MCF 10A (cell line): ENCODE data around the gene RIPK4. TPM values are rescaled to one million over a fixed set of nuclear protein-coding genes. Genes with fewer than 3 reads are reported as not detected.

Experiments
- BruUV-seq: library from RNA; stranded (reverse); fragments of 400-500 nt; replicated peaks from 2 replicates; lab custom pipeline; 2021; lab: Mats Ljungman, UMichigan
- CTCF ChIA-PET: fragments of 300-600 bp; sonication (Branson Sonifier 250); formaldehyde crosslinking; extraction: SDS; loops from one replicate; lab custom pipeline; 2021; ENCODE audit warnings: antibody characterized with exemption, inconsistent platforms; lab: Yijun Ruan, JAX
- POLR2A ChIA-PET: fragments of 300-600, 350-650 bp; sonication (Branson Sonifier 250); formaldehyde crosslinking; extraction: SDS; loops from one replicate; lab custom pipeline; 2020; ENCODE audit warnings: antibody characterized with exemption, inconsistent platforms; lab: Yijun Ruan, JAX
- DNase-seq: peaks from one replicate; pipeline ENCODE4 v3.0.0-alpha.2; 2018; ENCODE audit not compliant: unreplicated experiment
- H3K27ac Mint-ChIP-seq: one replicate; pipeline ENCODE4 v1.8.0; 2022; ENCODE audit warnings: mild to moderate bottlenecking, low read depth, mixed read lengths; ENCODE audit not compliant: unreplicated experiment
- H3K27me3 Mint-ChIP-seq: one replicate; pipeline ENCODE4 v1.8.0; 2022; ENCODE audit warnings: mixed read lengths; ENCODE audit not compliant: insufficient read depth, unreplicated experiment
- H3K36me3 Mint-ChIP-seq: one replicate; pipeline ENCODE4 v1.8.0; 2022; ENCODE audit warnings: mild to moderate bottlenecking, moderate library complexity, mixed read lengths; ENCODE audit not compliant: insufficient read depth, unreplicated experiment
- H3K4me1 Mint-ChIP-seq: one replicate; pipeline ENCODE4 v1.8.0; 2022; ENCODE audit warnings: mixed read lengths; ENCODE audit not compliant: insufficient read depth, unreplicated experiment
- H3K4me3 Mint-ChIP-seq: one replicate; pipeline ENCODE4 v1.8.0; 2022; ENCODE audit warnings: mild to moderate bottlenecking, moderate library complexity, mixed read lengths; ENCODE audit not compliant: unreplicated experiment
- H3K9me3 Mint-ChIP-seq: one replicate; pipeline ENCODE4 v1.8.0; 2022; ENCODE audit warnings: mixed read lengths; ENCODE audit not compliant: unreplicated experiment
- intact Hi-C: fragments of 100-400 bp; cut with micrococcal nuclease; formaldehyde crosslinking; loops from 2 replicates; pipeline ENCODE4 v1.14.1; 2022
- total RNA-seq: library from RNA; stranded (reverse); gene quantifications from 2 replicates; pipeline ENCODE4 v1.2.3, GENCODE V29; 2022
- TF ChIP-seq, protein P1 (sequence below): fragments of 200-600 bp; IDR thresholded peaks from one replicate; pipeline ENCODE4 v1.8.0; 2022; ENCODE audit warnings: antibody characterized with exemption, mild to moderate bottlenecking; ENCODE audit not compliant: unreplicated experiment

RIPK4 gene
- total RNA-seq, 1 experiment from 2014 or later = 22.3 TPM

GRCh38 chr21:41767606-41768436 lies 969 bp upstream of the RIPK4 start:
- no TSS peak for BruUV-seq
- TF ChIP-seq, protein P1, sequence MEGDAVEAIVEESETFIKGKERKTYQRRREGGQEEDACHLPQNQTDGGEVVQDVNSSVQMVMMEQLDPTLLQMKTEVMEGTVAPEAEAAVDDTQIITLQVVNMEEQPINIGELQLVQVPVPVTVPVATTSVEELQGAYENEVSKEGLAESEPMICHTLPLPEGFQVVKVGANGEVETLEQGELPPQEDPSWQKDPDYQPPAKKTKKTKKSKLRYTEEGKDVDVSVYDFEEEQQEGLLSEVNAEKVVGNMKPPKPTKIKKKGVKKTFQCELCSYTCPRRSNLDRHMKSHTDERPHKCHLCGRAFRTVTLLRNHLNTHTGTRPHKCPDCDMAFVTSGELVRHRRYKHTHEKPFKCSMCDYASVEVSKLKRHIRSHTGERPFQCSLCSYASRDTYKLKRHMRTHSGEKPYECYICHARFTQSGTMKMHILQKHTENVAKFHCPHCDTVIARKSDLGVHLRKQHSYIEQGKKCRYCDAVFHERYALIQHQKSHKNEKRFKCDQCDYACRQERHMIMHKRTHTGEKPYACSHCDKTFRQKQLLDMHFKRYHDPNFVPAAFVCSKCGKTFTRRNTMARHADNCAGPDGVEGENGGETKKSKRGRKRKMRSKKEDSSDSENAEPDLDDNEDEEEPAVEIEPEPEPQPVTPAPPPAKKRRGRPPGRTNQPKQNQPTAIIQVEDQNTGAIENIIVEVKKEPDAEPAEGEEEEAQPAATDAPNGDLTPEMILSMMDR = no peak

DNA sequence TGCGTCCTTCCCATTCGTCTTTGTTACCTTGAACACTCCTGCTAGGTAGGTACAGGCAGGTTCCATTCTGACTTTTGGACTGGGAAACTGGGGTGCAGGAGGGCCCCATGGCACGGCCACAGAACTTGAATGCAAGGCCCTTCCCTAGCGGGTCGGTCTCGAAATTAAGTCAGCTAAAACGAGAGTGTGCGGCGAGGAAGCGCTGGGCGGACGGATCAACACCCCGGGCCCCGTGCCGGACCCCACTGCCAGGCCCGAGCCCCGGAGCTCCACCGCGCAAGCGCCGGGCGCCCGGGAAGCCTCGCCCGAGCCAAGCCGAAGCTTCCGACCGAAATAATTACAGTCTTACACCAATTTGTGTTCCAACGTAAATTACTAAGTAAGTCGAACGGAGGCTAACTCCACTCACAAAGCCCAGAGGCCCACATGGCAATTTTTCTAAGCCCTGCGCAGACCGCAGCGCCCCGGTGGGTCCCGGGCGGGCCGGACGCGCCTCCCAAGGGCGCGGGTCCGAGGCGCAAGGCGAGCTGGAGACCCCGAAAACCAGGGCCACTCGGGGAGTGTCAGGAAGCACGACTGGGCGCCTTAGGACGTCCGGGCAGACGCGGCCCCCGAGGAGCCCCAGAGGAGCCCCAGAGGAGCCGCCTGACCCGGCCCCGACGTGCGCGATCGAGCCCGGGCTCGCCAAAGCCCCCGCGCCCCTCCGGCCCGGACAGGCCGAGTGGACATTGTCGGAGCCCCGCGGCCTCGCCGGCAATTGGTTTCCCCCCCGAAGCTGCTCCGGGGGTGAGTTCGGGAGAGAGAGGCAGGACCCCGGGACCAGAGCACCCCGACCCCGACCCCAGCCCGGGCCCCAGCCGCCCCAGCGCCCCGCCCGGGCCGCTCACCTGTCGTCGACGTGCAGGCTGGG lies 624 bp downstream of the RIPK4 start:
- Mint-ChIP-seq H3K9me3 (no peaks in the 10 kb centered on the region), H3K4me1 (peaks cover 38% of the 10 kb centered on the region), H3K27ac (peak overlapping the region; percentile 87), H3K4me3 (peak overlapping the region; percentile 87), H3K27me3 (no peaks in the 10 kb centered on the region), H3K36me3 (peaks cover 53% of the 10 kb centered on the region)
- DNase-seq = no peak
- TF ChIP-seq, protein P1 = no peak
- intact Hi-C loops = loop anchor here (2.0 to 10.0 kb wide), 2 partner anchors 87 to 601 kb away; partner anchors contain the start of gene BACE2
- ChIA-PET POLR2A (interaction anchor here (0.6 to 12.7 kb wide), 18 partner anchors 10 to 435 kb away, joined by 3 to 238 read pairs (median 9); no protein-coding TSS in a partner anchor), CTCF (interaction anchor here (0.6 to 12.0 kb wide), 18 partner anchors 10 to 1123 kb away, joined by 3 to 163 read pairs (median 6); no protein-coding TSS in a partner anchor)
- no TSS peak for BruUV-seq

More at GRCh38 chr21:41767606-41768436, 969 bp upstream of the RIPK4 start:
- H3K27me3 Mint-ChIP-seq = no peaks in the 10 kb centered on the region
- ChIA-PET CTCF (interaction anchor here (0.6 to 12.0 kb wide), 12 partner anchors 9 to 598 kb away, joined by 3 to 163 read pairs (median 4); no protein-coding TSS in a partner anchor), POLR2A (interaction anchor here (0.6 to 12.7 kb wide), 21 partner anchors 8 to 234 kb away, joined by 3 to 238 read pairs (median 5); no protein-coding TSS in a partner anchor)
- peak overlapping the region; percentile 87 for H3K4me3 Mint-ChIP-seq
- H3K36me3 Mint-ChIP-seq = peaks cover 40% of the 10 kb centered on the region
- intact Hi-C loops = loop anchor here (1.0 to 10.0 kb wide), 4 partner anchors 49 to 603 kb away; partner anchors contain the start of gene BACE2
- no peak for DNase-seq
- peak overlapping the region; percentile 87 for H3K27ac Mint-ChIP-seq
- H3K9me3 Mint-ChIP-seq = no peaks in the 10 kb centered on the region
- peaks cover 32% of the 10 kb centered on the region for H3K4me1 Mint-ChIP-seq

- no peaks in the 10 kb centered on the region for H3K27me3 Mint-ChIP-seq
Measured at GRCh38 chr21:41765420-41765821, 1.4 kb downstream of the RIPK4 start.

More at GRCh38 chr21:41765420-41765821, 1.4 kb downstream of the RIPK4 start:
- peak overlapping the region; percentile 70 for H3K27ac Mint-ChIP-seq
- TSS peak; percentile 36 for BruUV-seq
- TF ChIP-seq, protein P1 = no peak
- H3K9me3 Mint-ChIP-seq = no peaks in the 10 kb centered on the region
- POLR2A ChIA-PET = interaction anchor here (0.6 to 12.7 kb wide), 16 partner anchors 11 to 436 kb away, joined by 3 to 238 read pairs (median 9); no protein-coding TSS in a partner anchor
- intact Hi-C loops = loop anchor here (10.0 kb wide), 1 partner anchor 601 kb away; the partner anchor contains the start of gene BACE2
- peaks cover 46% of the 10 kb centered on the region for H3K4me1 Mint-ChIP-seq
- CTCF ChIA-PET = interaction anchor here (0.6 to 12.0 kb wide), 15 partner anchors 10 to 1124 kb away, joined by 3 to 163 read pairs (median 7); no protein-coding TSS in a partner anchor
- H3K36me3 Mint-ChIP-seq = peaks cover 59% of the 10 kb centered on the region
- peak overlapping the region; percentile 87 for H3K4me3 Mint-ChIP-seq
- DNase-seq = no peak
